ENCODE measurements around the gene CHRNA1.
"Not testable (repeated sequence)": the region's sequence is repeated elsewhere in the genome, so short reads cannot be mapped to it uniquely, and the experiment has no call there.

Gene CHRNA1

GRCh38 chr2:174717916-174718315 is 46.4 kb downstream of the CHRNA1 start:
- Histone ChIP-seq H3K9me3 (ENCODE audit: control insufficient read depth, low read length) (no peaks in the 10 kb centered on the region), H2AFZ (no peak overlapping the region), H3K79me2 (no peaks in the 10 kb centered on the region), H3K4me1 (no peaks in the 10 kb centered on the region), H3K27me3 (ENCODE audit: control insufficient read depth, insufficient read depth, low read length) (no peaks in the 10 kb centered on the region), H3K4me2 (ENCODE audit: low read length) (no peak overlapping the region), H3K27ac (no peak overlapping the region), H3K36me3 (ENCODE audit: control insufficient read depth, insufficient read depth, low read length) (no peaks in the 10 kb centered on the region), H3K4me3 (ENCODE audit: low read depth, low read length) (no peak overlapping the region), H3K9ac (no peak overlapping the region)
- no peak for TF ChIP-seq CTCF (IDR thresholded peaks at IDR 0.05)

- Histone ChIP-seq H3K79me2 (no peaks in the 10 kb centered on the region), H3K27me3 (ENCODE audit: control insufficient read depth, insufficient read depth, low read length) (no peaks in the 10 kb centered on the region), H3K9me3 (ENCODE audit: control insufficient read depth, low read length) (no peaks in the 10 kb centered on the region), H3K9ac (no peak overlapping the region), H3K4me3 (ENCODE audit: low read depth, low read length) (no peak overlapping the region), H2AFZ (no peak overlapping the region), H3K4me2 (ENCODE audit: low read length) (no peak overlapping the region), H3K36me3 (ENCODE audit: control insufficient read depth, insufficient read depth, low read length) (no peaks in the 10 kb centered on the region), H3K27ac (no peak overlapping the region), H3K4me1 (no peaks in the 10 kb centered on the region)
- no peak for TF ChIP-seq CTCF (IDR thresholded peaks at IDR 0.05)
Observed at GRCh38 chr2:174717273-174717672, 47.0 kb downstream of the CHRNA1 start.

- TF ChIP-seq CTCF (IDR thresholded peaks at IDR 0.05) = no peak
- Histone ChIP-seq H3K4me3 (ENCODE audit: low read depth, low read length) (no peak overlapping the region), H3K27me3 (ENCODE audit: control insufficient read depth, insufficient read depth, low read length) (no peaks in the 10 kb centered on the region), H3K4me2 (ENCODE audit: low read length) (no peak overlapping the region), H2AFZ (no peak overlapping the region), H3K79me2 (no peaks in the 10 kb centered on the region), H3K9me3 (ENCODE audit: control insufficient read depth, low read length) (no peaks in the 10 kb centered on the region), H3K4me1 (no peaks in the 10 kb centered on the region), H3K27ac (no peak overlapping the region), H3K9ac (no peak overlapping the region), H3K36me3 (ENCODE audit: control insufficient read depth, insufficient read depth, low read length) (no peaks in the 10 kb centered on the region)
Observed at GRCh38 chr2:174716785-174717184, 47.5 kb downstream of the CHRNA1 start.

DNA sequence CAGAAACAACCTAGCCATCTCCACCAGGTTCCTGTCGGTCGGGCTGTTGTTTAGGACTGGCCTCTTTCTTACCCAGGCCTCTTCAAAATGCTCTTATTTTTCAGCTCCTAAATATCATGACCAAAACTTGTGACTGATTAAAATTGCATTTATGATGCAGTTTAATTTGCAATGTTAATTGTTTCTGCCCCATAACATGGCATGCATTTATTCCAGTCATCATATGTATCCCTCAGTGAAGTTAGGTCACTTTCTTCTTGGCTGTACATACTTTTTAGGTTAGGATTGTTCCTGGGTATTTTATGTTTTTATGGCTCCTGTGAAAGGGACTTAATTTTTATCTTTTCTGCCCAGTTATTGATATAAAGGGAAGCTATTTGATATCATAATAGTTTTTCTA is 50.6 kb downstream of the CHRNA1 start:
- H3K4me1 ChIP-seq = no peaks in the 10 kb centered on the region
- H3K27ac ChIP-seq = no peak overlapping the region
- no peaks in the 10 kb centered on the region for H3K79me2 ChIP-seq
- H3K9me3 ChIP-seq (ENCODE audit: control insufficient read depth, low read length) = no peaks in the 10 kb centered on the region
- H3K4me3 ChIP-seq (ENCODE audit: low read depth, low read length) = no peak overlapping the region
- no peak overlapping the region for H3K4me2 ChIP-seq (ENCODE audit: low read length)
- H2AFZ ChIP-seq = no peak overlapping the region
- no peak overlapping the region for H3K9ac ChIP-seq
- H3K36me3 ChIP-seq (ENCODE audit: control insufficient read depth, insufficient read depth, low read length) = no peaks in the 10 kb centered on the region
- TF ChIP-seq CTCF (IDR thresholded peaks at IDR 0.05) = no peak
- no peaks in the 10 kb centered on the region for H3K27me3 ChIP-seq (ENCODE audit: control insufficient read depth, insufficient read depth, low read length)

DNA sequence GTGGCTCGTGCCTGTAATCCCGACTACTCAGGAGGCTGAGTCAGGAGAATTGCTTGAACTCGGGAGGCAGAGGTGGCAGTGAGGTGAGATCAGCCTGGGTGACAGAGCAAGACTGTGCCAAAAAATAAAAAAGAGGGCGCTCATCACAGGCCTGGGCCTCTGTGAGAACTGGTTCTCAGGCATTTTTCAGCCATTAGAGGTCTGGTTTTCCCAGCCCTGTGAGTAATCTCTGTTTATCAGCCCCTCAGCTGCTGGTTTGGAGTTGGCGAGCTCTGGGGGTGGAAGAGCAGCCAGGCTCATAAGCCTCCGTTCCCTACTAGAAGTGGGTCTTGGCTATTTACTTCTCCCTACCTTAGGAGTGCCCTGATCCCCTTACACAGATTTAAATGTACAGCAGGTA is 53.1 kb downstream of the CHRNA1 start:
- Histone ChIP-seq H3K27me3 (ENCODE audit: control insufficient read depth, insufficient read depth, low read length) (no peaks in the 10 kb centered on the region), H3K9me3 (ENCODE audit: control insufficient read depth, low read length) (no peaks in the 10 kb centered on the region), H3K9ac (no peak overlapping the region), H2AFZ (no peak overlapping the region), H3K4me1 (no peaks in the 10 kb centered on the region), H3K4me2 (ENCODE audit: low read length) (no peak overlapping the region), H3K36me3 (ENCODE audit: control insufficient read depth, insufficient read depth, low read length) (no peaks in the 10 kb centered on the region), H3K79me2 (no peaks in the 10 kb centered on the region), H3K27ac (no peak overlapping the region), H3K4me3 (ENCODE audit: low read depth, low read length) (no peak overlapping the region)
- no peak for TF ChIP-seq CTCF (IDR thresholded peaks at IDR 0.05)

DNA sequence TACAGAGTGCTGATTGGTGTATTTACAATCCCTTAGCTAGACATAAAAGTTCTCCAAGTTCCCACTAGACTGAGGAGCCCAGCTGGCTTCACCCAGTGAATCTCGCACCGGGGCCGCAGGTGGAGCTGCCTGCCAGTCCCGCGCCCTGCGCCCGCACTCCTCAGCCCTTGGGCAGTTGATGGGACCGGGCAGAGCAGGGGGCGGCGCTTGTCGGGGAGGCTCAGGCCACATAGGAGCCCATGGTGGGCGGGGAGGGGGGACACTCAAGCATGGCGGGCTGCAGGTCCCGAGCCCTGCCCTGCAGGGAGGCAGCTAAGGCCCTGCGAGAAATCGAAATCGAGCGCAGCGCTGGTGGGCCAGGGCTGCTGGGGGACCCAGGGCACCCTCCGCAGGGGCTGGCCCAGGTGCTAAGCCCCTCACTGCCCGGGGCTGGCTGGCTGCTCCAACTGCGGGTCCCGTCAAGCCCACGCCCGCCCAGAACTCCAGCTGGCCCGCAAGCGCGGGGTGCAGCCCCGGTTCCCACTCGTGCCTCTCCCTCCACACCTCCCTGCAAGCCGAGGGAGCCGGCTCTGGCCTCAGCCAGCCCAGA is 54.8 kb downstream of the CHRNA1 start:
- H3K9me3 ChIP-seq (ENCODE audit: control insufficient read depth, low read length); H3K4me1 ChIP-seq; H3K79me2 ChIP-seq: not testable (repeated sequence)

More for the DNA sequence above, 54.8 kb downstream of the CHRNA1 start:
- not testable (repeated sequence) for H3K27me3 ChIP-seq (ENCODE audit: control insufficient read depth, insufficient read depth, low read length); H3K36me3 ChIP-seq (ENCODE audit: control insufficient read depth, insufficient read depth, low read length); H2AFZ ChIP-seq; H3K9ac ChIP-seq; H3K27ac ChIP-seq; H3K4me2 ChIP-seq (ENCODE audit: low read length); H3K4me3 ChIP-seq (ENCODE audit: low read depth, low read length)

Data from parathyroid adenoma (tissue), 2 donors.